Keratinocyte (primary cell): ENCODE data around the gene SREBF2. TPM values are rescaled to one million over a fixed set of nuclear protein-coding genes. Genes with fewer than 3 reads are reported as not detected.

Experiments
- DNase-seq: peaks from one replicate; pipeline ENCODE4 v3.0.0-alpha.2; 2011; ENCODE audit warnings: low read depth, missing footprints, low spot score
- FAIRE-seq: peaks from 2 replicates; lab custom pipeline; 2011; peaks lifted over from hg19 to GRCh38; lab: Jason Lieb, UNC
- H2AFZ ChIP-seq: 2 replicates; pipeline ENCODE4 v1.6.0; 2012; ENCODE audit warnings: low read length, control low read depth, inconsistent platforms; ENCODE audit not compliant: control insufficient read depth
- H3K27ac ChIP-seq: 2 replicates; pipeline ENCODE4 v1.5.1; 2011; ENCODE audit warnings: low read length; ENCODE audit not compliant: control insufficient read depth, insufficient read depth
- H3K27me3 ChIP-seq: 3 replicates; pipeline ENCODE4 v1.6.0; 2011; ENCODE audit warnings: low read length; ENCODE audit not compliant: control insufficient read depth, insufficient read depth; ENCODE audit errors: extremely low read depth
- H3K36me3 ChIP-seq, 2 experiments: 2 replicates in 1 of 2; 3 replicates in 1 of 2; pipeline ENCODE4 v1.5.1; 2011; ENCODE audit warnings: low read length in 2 of 2, mild to moderate bottlenecking in 1 of 2; ENCODE audit not compliant: control insufficient read depth in 2 of 2, insufficient read depth in 2 of 2; ENCODE audit errors: extremely low read depth in 1 of 2
- H3K4me1 ChIP-seq: 3 replicates; pipeline ENCODE4 v1.5.1; 2011; ENCODE audit warnings: low read length; ENCODE audit not compliant: control insufficient read depth, insufficient read depth; ENCODE audit errors: extremely low read depth
- H3K4me2 ChIP-seq: 3 replicates; pipeline ENCODE4 v1.6.0; 2011; ENCODE audit warnings: low read depth, low read length; ENCODE audit not compliant: control insufficient read depth, insufficient read depth; ENCODE audit errors: extremely low read depth
- H3K4me3 ChIP-seq, 3 experiments: fragments of 200-600 bp in 1 of 3; sonication (generic) in 1 of 3; 2 replicates in 2 of 3; 3 replicates in 1 of 3; pipeline ENCODE4 v1.5.1; 2011 to 2016; ENCODE audit warnings: low read length in 3 of 3, mild to moderate bottlenecking in 3 of 3, control low read depth in 2 of 3, inconsistent platforms in 1 of 3, low read depth in 1 of 3, mixed read lengths in 1 of 3, mixed run types in 1 of 3, moderate library complexity in 1 of 3; ENCODE audit not compliant: control insufficient read depth in 2 of 3, insufficient read depth in 2 of 3; ENCODE audit errors: extremely low read depth in 1 of 3
- H3K79me2 ChIP-seq: 2 replicates; pipeline ENCODE4 v1.6.0; 2012; ENCODE audit warnings: low read length; ENCODE audit not compliant: control insufficient read depth, insufficient read depth
- H3K9ac ChIP-seq: 3 replicates; pipeline ENCODE4 v1.6.0; 2011; ENCODE audit warnings: low read length; ENCODE audit not compliant: control insufficient read depth, insufficient read depth; ENCODE audit errors: extremely low read depth
- H3K9me1 ChIP-seq: 3 replicates; pipeline ENCODE4 v1.6.0; 2011; ENCODE audit warnings: low read length; ENCODE audit not compliant: control insufficient read depth, insufficient read depth; ENCODE audit errors: extremely low read depth
- H3K9me3 ChIP-seq: 2 replicates; pipeline ENCODE4 v1.5.1; 2012; ENCODE audit warnings: low read depth, low read length; ENCODE audit not compliant: control insufficient read depth
- H4K20me1 ChIP-seq: 3 replicates; pipeline ENCODE4 v1.6.0; 2011; ENCODE audit warnings: low read length; ENCODE audit not compliant: control insufficient read depth, insufficient read depth; ENCODE audit errors: extremely low read depth
- CTCF ChIP-seq, 3 experiments: IDR thresholded peaks in 1 of 3; conservative IDR thresholded peaks in 1 of 3; optimal IDR thresholded peaks in 1 of 3; 2 replicates in 2 of 3; 3 replicates in 1 of 3; pipeline versions ENCODE3 to v1.5.1; 2011; ENCODE audit warnings: low read length in 3 of 3, mild to moderate bottlenecking in 3 of 3, moderate library complexity in 2 of 3, control low read depth in 1 of 3, inconsistent platforms in 1 of 3; ENCODE audit not compliant: insufficient read depth in 2 of 3; ENCODE audit errors: extremely low read depth in 1 of 3
- EZH2 ChIP-seq: IDR thresholded peaks from one replicate; pipeline ENCODE4 v1.6.1; 2012; ENCODE audit warnings: inconsistent platforms, mild to moderate bottlenecking, low read length, moderate library complexity
- dilution Hi-C: fragments of 300-500 bp; cut with MboI; formaldehyde crosslinking; loops from one replicate; pipeline ENCODE4 v1.7.0; 2020; ENCODE audit warnings: low sequenced_read_pairs; ENCODE audit not compliant: extremely low pct_ligation_motif_present
- polyA plus RNA-seq, 5 experiments: library from polyadenylated mRNA; depleted of rRNA in 3 of 5; stranded (reverse) in 3 of 5; stranded (forward) in 1 of 5; unstranded in 1 of 5; fragments of >200 nt; gene quantifications; 1 replicate in 1 of 5; 2 replicates in 3 of 5; 3 replicates in 1 of 5; pipeline versions ENCODE4 v1.2.1 to v1.2.3, GENCODE V29; 2011 to 2012; ENCODE audit warnings: missing spikeins in 2 of 5, low read depth in 1 of 5, low replicate concordance in 1 of 5

SREBF2 gene
- polyA plus RNA-seq, 1 donor (not counting 4 experiments of a cell fraction or from before 2014, with no cell fraction given), result 57.5 TPM

GRCh38 chr22:41820447-41820846, 12.5 kb upstream of the SREBF2 start:
- Histone ChIP-seq H3K9me1 (no peaks in the 10 kb centered on the region), H3K27ac (no peak overlapping the region), H3K4me1 (no peaks in the 10 kb centered on the region), H2AFZ (no peak overlapping the region), H3K4me3 (no peak overlapping the region), H3K79me2 (no peaks in the 10 kb centered on the region), H3K27me3 (no peaks in the 10 kb centered on the region), H3K4me2 (no peak overlapping the region), H3K9ac (no peak overlapping the region), H3K9me3 (no peaks in the 10 kb centered on the region), H4K20me1 (no peaks in the 10 kb centered on the region), H3K36me3 (peaks cover 0 to 2% of the 10 kb centered on the region in 2 experiments)
- FAIRE-seq (no peak), DNase-seq (no peak)
- TF ChIP-seq EZH2, result no peak
- no peak for TF ChIP-seq CTCF (optimal IDR thresholded peaks at IDR 0.05 in 1 of 3, IDR thresholded peaks at IDR 0.05 in 1 of 3, conservative IDR thresholded peaks at IDR 0.05 in 1 of 3; ENCODE audit: extremely low read depth in 1 of 3, insufficient read depth in 2 of 3, low read length in 3 of 3)
- dilution Hi-C loops, result no loop called here

GRCh38 chr22:41821471-41822316, 11.2 kb upstream of the SREBF2 start:
- dilution Hi-C loops, result no loop called here
- Histone ChIP-seq H3K4me1 (no peaks in the 10 kb centered on the region), H3K4me3 (no peak overlapping the region), H3K9me3 (no peaks in the 10 kb centered on the region), H2AFZ (no peak overlapping the region), H3K79me2 (no peaks in the 10 kb centered on the region), H4K20me1 (no peaks in the 10 kb centered on the region), H3K36me3 (peaks cover 0 to 2% of the 10 kb centered on the region in 2 experiments), H3K4me2 (no peak overlapping the region), H3K27ac (no peak overlapping the region), H3K27me3 (no peaks in the 10 kb centered on the region), H3K9ac (no peak overlapping the region), H3K9me1 (no peaks in the 10 kb centered on the region)
- FAIRE-seq (no peak), DNase-seq (no peak)
- TF ChIP-seq CTCF (optimal IDR thresholded peaks at IDR 0.05 in 1 of 3, IDR thresholded peaks at IDR 0.05 in 1 of 3, conservative IDR thresholded peaks at IDR 0.05 in 1 of 3; ENCODE audit: extremely low read depth in 1 of 3, insufficient read depth in 2 of 3, low read length in 3 of 3), result no peak
- no peak for TF ChIP-seq EZH2
